H1 (cell line): ENCODE data around the gene RMND1. TPM values are rescaled to one million over a fixed set of nuclear protein-coding genes. Genes with fewer than 3 reads are reported as not detected.

Experiments
- CTCF ChIA-PET: fragments of 300-600 bp; sonication (Branson Sonifier 250); formaldehyde crosslinking; loops from one replicate; lab custom pipeline; 2021; ENCODE audit not compliant: partially characterized antibody; lab: Charles Lee
- POLR2A ChIA-PET: fragments of 300-600 bp; sonication (Branson Sonifier 250); formaldehyde crosslinking; loops from one replicate; lab custom pipeline; 2021; ENCODE audit warnings: inconsistent platforms; ENCODE audit not compliant: partially characterized antibody; lab: Charles Lee
- DNase-seq, 2 experiments: peaks; one replicate each; pipeline versions ENCODE4 v3.0.0 to v3.0.0-alpha.2; 2010 to 2022; ENCODE audit warnings: low spot score in 2 of 2, low read depth in 1 of 2, mixed read lengths in 1 of 2
- FAIRE-seq: peaks from 2 replicates; lab custom pipeline; 2011; peaks lifted over from hg19 to GRCh38; lab: Jason Lieb, UNC
- H2AFZ ChIP-seq: 2 replicates; pipeline ENCODE4 v1.8.1; 2012; ENCODE audit warnings: low read length, inconsistent platforms
- H2AK5ac ChIP-seq: 2 replicates; pipeline ENCODE4 v1.6.1; 2013; ENCODE audit warnings: low read depth, low read length
- H2BK120ac ChIP-seq: replicated peaks from 2 replicates; pipeline ENCODE3; 2013; ENCODE audit warnings: low read depth, low read length, inconsistent platforms
- H2BK12ac ChIP-seq: 2 replicates; pipeline ENCODE4 v1.6.1; 2013; ENCODE audit warnings: low read depth, low read length
- H2BK15ac ChIP-seq: 2 replicates; pipeline ENCODE4 v1.6.1; 2013; ENCODE audit warnings: low read length
- H2BK20ac ChIP-seq: 2 replicates; pipeline ENCODE4 v1.6.1; 2013; ENCODE audit warnings: low read length
- H2BK5ac ChIP-seq: 2 replicates; pipeline ENCODE4 v1.6.1; 2013; ENCODE audit warnings: low read depth, low read length
- H3K14ac ChIP-seq: 2 replicates; pipeline ENCODE4 v1.6.1; 2013; ENCODE audit warnings: inconsistent platforms; ENCODE audit not compliant: insufficient read length
- H3K18ac ChIP-seq: 2 replicates; pipeline ENCODE4 v1.6.1; 2013; ENCODE audit warnings: low read length; ENCODE audit errors: extremely low read depth
- H3K23ac ChIP-seq: 2 replicates; pipeline ENCODE4 v1.6.1; 2013; ENCODE audit warnings: inconsistent platforms; ENCODE audit not compliant: insufficient read length
- H3K23me2 ChIP-seq: 2 replicates; pipeline ENCODE4 v1.6.1; 2013; ENCODE audit warnings: low read depth, low read length
- H3K27ac ChIP-seq: 2 replicates; pipeline ENCODE4 v1.6.1; 2011; ENCODE audit warnings: low read depth, low read length, inconsistent platforms
- H3K27me3 ChIP-seq, 4 experiments: replicated peaks in 1 of 4; 1 replicate in 1 of 4; 2 replicates in 3 of 4; pipeline versions ENCODE4 v1.6.1 to v1.8.1; 2011 to 2013; ENCODE audit warnings: low read length in 3 of 4, mild to moderate bottlenecking in 3 of 4, inconsistent platforms in 2 of 4, mixed read lengths in 2 of 4, moderate library complexity in 1 of 4; ENCODE audit not compliant: control insufficient read depth in 3 of 4, insufficient read depth in 3 of 4; ENCODE audit errors: extremely low read depth in 1 of 4
- H3K36me3 ChIP-seq, 4 experiments: 2 replicates each; pipeline versions ENCODE4 v1.6.1 to v1.8.1; 2011 to 2013; ENCODE audit warnings: mild to moderate bottlenecking in 4 of 4, low read length in 3 of 4, moderate library complexity in 2 of 4, control low read depth in 1 of 4, inconsistent platforms in 1 of 4; ENCODE audit not compliant: insufficient read depth in 4 of 4, control insufficient read depth in 2 of 4
- H3K4ac ChIP-seq: replicated peaks from 2 replicates; pipeline ENCODE3; 2013; ENCODE audit warnings: low read length, low read depth, mixed read lengths, inconsistent platforms; ENCODE audit not compliant: insufficient read length
- H3K4me1 ChIP-seq, 4 experiments: replicated peaks in 1 of 4; 1 replicate in 1 of 4; 2 replicates in 3 of 4; pipeline versions ENCODE4 v1.6.1 to v1.8.1; 2011 to 2013; ENCODE audit warnings: low read length in 3 of 4, inconsistent platforms in 2 of 4, mixed read lengths in 1 of 4; ENCODE audit not compliant: insufficient read depth in 4 of 4, control insufficient read depth in 3 of 4
- H3K4me2 ChIP-seq, 2 experiments: 2 replicates each; pipeline versions ENCODE4 v1.6.1 to v1.8.1; 2011 to 2013; ENCODE audit warnings: low read depth in 2 of 2, low read length in 2 of 2, control low read depth in 1 of 2, inconsistent platforms in 1 of 2, mild to moderate bottlenecking in 1 of 2; ENCODE audit not compliant: insufficient read depth in 1 of 2
- H3K4me3 ChIP-seq, 4 experiments: fragments of 200-600, 300-600 bp in 1 of 4; sonication (generic), shearing (Covaris generic), sonication (Bioruptor Twin) in 1 of 4; 2 replicates each; pipeline versions ENCODE4 v1.5.1 to v1.8.1; 2011 to 2016; ENCODE audit warnings: low read length in 4 of 4, low read depth in 3 of 4, control low read depth in 2 of 4, inconsistent platforms in 2 of 4, mild to moderate bottlenecking in 2 of 4, mixed read lengths in 1 of 4, moderate library complexity in 1 of 4; ENCODE audit not compliant: insufficient read depth in 2 of 4; ENCODE audit errors: extremely low read depth in 1 of 4
- H3K56ac ChIP-seq: replicated peaks from 2 replicates; pipeline ENCODE3; 2013; ENCODE audit warnings: low read depth, mild to moderate bottlenecking, mixed read lengths, low read length, inconsistent platforms; ENCODE audit not compliant: insufficient read length
- H3K79me1 ChIP-seq: 2 replicates; pipeline ENCODE4 v1.6.1; 2013; ENCODE audit warnings: low read depth, low read length, control low read depth
- H3K79me2 ChIP-seq, 2 experiments: 2 replicates each; pipeline versions ENCODE4 v1.6.1 to v1.8.1; 2012 to 2013; ENCODE audit warnings: low read length in 2 of 2, mild to moderate bottlenecking in 2 of 2, inconsistent platforms in 1 of 2; ENCODE audit not compliant: insufficient read depth in 2 of 2, control insufficient read depth in 1 of 2
- H3K9ac ChIP-seq, 4 experiments: replicated peaks in 1 of 4; 1 replicate in 1 of 4; 2 replicates in 3 of 4; pipeline versions ENCODE4 v1.6.1 to v1.8.1; 2011 to 2013; ENCODE audit warnings: low read depth in 3 of 4, low read length in 3 of 4, control low read depth in 2 of 4, mild to moderate bottlenecking in 2 of 4, moderate library complexity in 2 of 4, inconsistent platforms in 1 of 4; ENCODE audit errors: extremely low read depth in 1 of 4
- H3K9me3 ChIP-seq, 2 experiments: 2 replicates each; pipeline versions ENCODE4 v1.6.1 to v1.8.1; 2012 to 2013; ENCODE audit warnings: mild to moderate bottlenecking in 2 of 2, moderate library complexity in 2 of 2, control low read depth in 1 of 2, inconsistent platforms in 1 of 2, low read depth in 1 of 2, low read length in 1 of 2, mixed read lengths in 1 of 2; ENCODE audit not compliant: insufficient read depth in 2 of 2
- H4K20me1 ChIP-seq, 2 experiments: replicated peaks in 1 of 2; 2 replicates each; pipeline versions ENCODE3 to v1.8.1; 2011 to 2013; ENCODE audit warnings: inconsistent platforms in 2 of 2, low read length in 2 of 2, mild to moderate bottlenecking in 1 of 2; ENCODE audit not compliant: insufficient read depth in 2 of 2, control insufficient read depth in 1 of 2
- H4K5ac ChIP-seq: 2 replicates; pipeline ENCODE4 v1.6.1; 2013; ENCODE audit warnings: low read length, low read depth, mixed read lengths, inconsistent platforms; ENCODE audit not compliant: insufficient read length
- H4K8ac ChIP-seq: 2 replicates; pipeline ENCODE4 v1.8.0; 2013; ENCODE audit warnings: mild to moderate bottlenecking, moderate library complexity, low read length, inconsistent platforms; ENCODE audit not compliant: insufficient read depth; ENCODE audit errors: extremely low read depth
- H4K91ac ChIP-seq: replicated peaks from 2 replicates; pipeline ENCODE3; 2013; ENCODE audit warnings: low read length, mixed read lengths, inconsistent platforms; ENCODE audit not compliant: insufficient read length
- HDAC2 ChIP-seq, 2 experiments: fragments of 300-600 bp in 1 of 2; sonication (generic) in 1 of 2; IDR thresholded peaks; 2 replicates each; pipeline ENCODE4 v1.6.1; 2011 to 2012; ENCODE audit warnings: low read depth in 2 of 2, low read length in 2 of 2, mild to moderate bottlenecking in 2 of 2, moderate library complexity in 2 of 2, borderline replicate concordance in 1 of 2, inconsistent platforms in 1 of 2
- HDAC6 ChIP-seq: IDR thresholded peaks from one replicate; pipeline ENCODE4 v1.7.1; 2012; ENCODE audit warnings: low read depth, mild to moderate bottlenecking, inconsistent platforms, low read length, moderate library complexity
- WGBS, 2 experiments: shearing (Covaris generic) in 1 of 2; methylation state at CpG; one replicate each; pipeline versions ENCODE4 v1.1.6 to v1.1.7; 2013 to 2015; ENCODE audit warnings: low lambda C conversion rate in 2 of 2, mixed read lengths in 2 of 2, inconsistent platforms in 1 of 2, low coverage in 1 of 2, missing lambda C conversion rate in 1 of 2; ENCODE audit not compliant: insufficient replicate concordance in 2 of 2, insufficient coverage in 1 of 2, insufficient read length in 1 of 2; ENCODE audit errors: extremely low coverage in 1 of 2, missing lambda C conversion rate in 1 of 2; 5-methylcytosine and 5-hydroxymethylcytosine counted together
- polyA plus RNA-seq, 7 experiments: library from polyadenylated mRNA; depleted of rRNA in 3 of 7; stranded (reverse) in 5 of 7; unstranded in 2 of 7; fragments of >200 nt in 5 of 7; fragments of 200-250 nt in 2 of 7; gene quantifications; 1 replicate in 5 of 7; 2 replicates in 1 of 7; 4 replicates in 1 of 7; pipeline versions ENCODE4 v1.2.1 to v1.2.3, GENCODE V29; 2011 to 2013; ENCODE audit warnings: missing spikeins in 2 of 7, mixed read lengths in 2 of 7
- total RNA-seq: library from RNA; stranded (reverse); fragmentation: NEBNext Ultra II Directional; extraction: Animal tissue kit (Norgen Biotek cat#: 25700); gene quantifications from 2 replicates; pipeline ENCODE4 v1.2.1, GENCODE V29; 2021

The RMND1 gene
- total and polyA plus RNA-seq, 2 of the 8 experiments (the other 6 are each of a cell fraction or from before 2014, with no cell fraction given), result 7.3 to 21.9 TPM

DNA sequence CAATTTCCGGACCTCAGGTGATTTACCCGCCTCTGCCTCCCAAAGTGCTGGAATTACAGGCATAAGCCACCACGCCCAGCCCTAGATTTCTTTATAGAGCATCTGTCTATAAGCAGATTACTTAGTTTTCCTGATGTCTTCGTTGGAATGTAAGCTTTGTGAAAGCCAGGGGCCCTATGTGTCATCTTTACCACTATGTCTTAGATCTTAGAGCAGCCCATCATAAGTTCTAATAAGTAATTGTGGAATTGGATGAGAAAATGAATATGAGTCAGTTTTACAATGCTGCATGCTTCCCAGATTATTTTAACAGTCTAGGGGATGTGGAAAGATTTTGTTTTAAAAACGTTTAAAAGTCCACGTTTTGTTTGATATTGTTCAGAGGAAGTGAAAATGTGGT lies 51.5 kb downstream of the RMND1 start:
- POLR2A ChIA-PET, result interaction anchor here (1.3 to 4.3 kb wide), 2 partner anchors 11 to 39 kb away, joined by 3 to 29 read pairs; partner anchors contain the start of gene ZBTB2
- peaks cover 0 to 20% (median 9%) of the 10 kb centered on the region in 4 experiments; a peak in 5 of 8 replicates for H3K36me3 ChIP-seq
- TF ChIP-seq HDAC6, result no peak
- no peak for TF ChIP-seq HDAC2 (IDR thresholded peaks at IDR 0.05; ENCODE audit: borderline replicate concordance in 1 of 2, low read depth in 2 of 2, low read length in 2 of 2)

More for the DNA sequence above, 51.5 kb downstream of the RMND1 start:
- H4K5ac ChIP-seq, result no peak overlapping the region
- H2AFZ ChIP-seq, result no peak overlapping the region
- FAIRE-seq, result no peak
- H3K27ac ChIP-seq, result no peak overlapping the region
- no peak overlapping the region for H3K9ac ChIP-seq
- H4K20me1 ChIP-seq, result peaks cover 6 to 12% of the 10 kb centered on the region in 2 experiments
- DNase-seq, result no peak
- H3K4ac ChIP-seq, result no peak overlapping the region
- no peak overlapping the region for H2BK15ac ChIP-seq
- H3K79me2 ChIP-seq, result peaks cover 19 to 75% of the 10 kb centered on the region in 2 experiments
- H3K14ac ChIP-seq, result no peak overlapping the region
- no peak overlapping the region for H2BK5ac ChIP-seq
- H3K18ac ChIP-seq, result no peak overlapping the region
- H4K8ac ChIP-seq, result no peak overlapping the region
- H3K23ac ChIP-seq, result no peak overlapping the region
- no peak overlapping the region for H3K56ac ChIP-seq
- CTCF ChIA-PET, result no interaction called here
- no peaks in the 10 kb centered on the region for H3K79me1 ChIP-seq
- H4K91ac ChIP-seq, result no peak overlapping the region
- H2BK20ac ChIP-seq, result no peak overlapping the region
- no peak overlapping the region for H3K4me3 ChIP-seq
- H3K23me2 ChIP-seq, result no peaks in the 10 kb centered on the region
- no peaks in the 10 kb centered on the region; a peak in 1 of 4 replicates for H3K9me3 ChIP-seq
- no peak overlapping the region for H3K4me2 ChIP-seq
- H2BK120ac ChIP-seq, result no peak overlapping the region
- no peaks in the 10 kb centered on the region for H3K27me3 ChIP-seq
- WGBS, 2 experiments, result 79 to 100% methylated on average over 2 to 6 of the region's 6 CpGs
- no peaks in the 10 kb centered on the region for H3K4me1 ChIP-seq
- H2AK5ac ChIP-seq, result no peak overlapping the region
- H2BK12ac ChIP-seq, result no peak overlapping the region
